ENCODE data around the gene CTNNBL1. TPM values are rescaled to one million over a fixed set of nuclear protein-coding genes. Genes with fewer than 3 reads are reported as not detected.

CTNNBL1 gene
- polyA plus RNA-seq, 1 of the 3 experiments (the other 2 are of a cell fraction): 29.5 TPM

- TF ChIP-seq REST (IDR thresholded peaks at IDR 0.05; ENCODE audit: low read depth, low read length) (no peak), CHD2 (IDR thresholded peaks at IDR 0.05; ENCODE audit: low read length, partially characterized antibody) (no peak)
Measured at GRCh38 chr20:37914367-37914671, 220.5 kb downstream of the CTNNBL1 start (continued).

GRCh38 chr20:37914672-37915433 is 221.0 kb downstream of the CTNNBL1 start:
- peak; percentile 82 for DNase-seq
- CTCF ChIA-PET: interaction anchor here (0.7 to 2.5 kb wide), 9 partner anchors 12 to 351 kb away, joined by 3 to 12 read pairs (median 4); partner anchors contain the start of gene VSTM2L
- H3K79me2 ChIP-seq (ENCODE audit: insufficient read depth): no peaks in the 10 kb centered on the region
- no peak for TF ChIP-seq RXRA (IDR thresholded peaks at IDR 0.05; ENCODE audit: borderline replicate concordance, low read depth)
- no peak; the same call in 1 of the 2 replicates for TF ChIP-seq GATA2 (CRISPR knock-in tag; IDR thresholded peaks at IDR 0.05)
- TF ChIP-seq TEAD4 (IDR thresholded peaks at IDR 0.05; ENCODE audit: borderline replicate concordance, insufficient read depth): no peak
- TF ChIP-seq FOSL2 (IDR thresholded peaks at IDR 0.05; ENCODE audit: borderline replicate concordance, low read depth): no peak
- TF ChIP-seq POLR2AphosphoS5 (IDR thresholded peaks at IDR 0.05; ENCODE audit: low read depth, low read length): no peak
- no peak; a peak in 1 of 4 replicates for TF ChIP-seq EP300 (IDR thresholded peaks at IDR 0.05; ENCODE audit: borderline replicate concordance in 1 of 2, low read depth in 1 of 2, low read length in 1 of 2)
- no peak for TF ChIP-seq YY1 (IDR thresholded peaks at IDR 0.05; ENCODE audit: low read depth)
- no peak for TF ChIP-seq GABPA (IDR thresholded peaks at IDR 0.05; ENCODE audit: low read depth)
- no peak for TF ChIP-seq NFIC (IDR thresholded peaks at IDR 0.05; ENCODE audit: borderline replicate concordance)
- no peak for TF ChIP-seq SMC3 (IDR thresholded peaks at IDR 0.05; ENCODE audit: low read depth, low read length)
- TF ChIP-seq, protein P1, sequence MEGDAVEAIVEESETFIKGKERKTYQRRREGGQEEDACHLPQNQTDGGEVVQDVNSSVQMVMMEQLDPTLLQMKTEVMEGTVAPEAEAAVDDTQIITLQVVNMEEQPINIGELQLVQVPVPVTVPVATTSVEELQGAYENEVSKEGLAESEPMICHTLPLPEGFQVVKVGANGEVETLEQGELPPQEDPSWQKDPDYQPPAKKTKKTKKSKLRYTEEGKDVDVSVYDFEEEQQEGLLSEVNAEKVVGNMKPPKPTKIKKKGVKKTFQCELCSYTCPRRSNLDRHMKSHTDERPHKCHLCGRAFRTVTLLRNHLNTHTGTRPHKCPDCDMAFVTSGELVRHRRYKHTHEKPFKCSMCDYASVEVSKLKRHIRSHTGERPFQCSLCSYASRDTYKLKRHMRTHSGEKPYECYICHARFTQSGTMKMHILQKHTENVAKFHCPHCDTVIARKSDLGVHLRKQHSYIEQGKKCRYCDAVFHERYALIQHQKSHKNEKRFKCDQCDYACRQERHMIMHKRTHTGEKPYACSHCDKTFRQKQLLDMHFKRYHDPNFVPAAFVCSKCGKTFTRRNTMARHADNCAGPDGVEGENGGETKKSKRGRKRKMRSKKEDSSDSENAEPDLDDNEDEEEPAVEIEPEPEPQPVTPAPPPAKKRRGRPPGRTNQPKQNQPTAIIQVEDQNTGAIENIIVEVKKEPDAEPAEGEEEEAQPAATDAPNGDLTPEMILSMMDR (IDR thresholded peaks at IDR 0.05): no peak
- TF ChIP-seq FOXJ3 (CRISPR knock-in tag; IDR thresholded peaks at IDR 0.05): no peak
- TF ChIP-seq MEF2A (IDR thresholded peaks at IDR 0.05; ENCODE audit: borderline replicate concordance, low read depth): no peak
- TF ChIP-seq FOXM1 (IDR thresholded peaks at IDR 0.05; ENCODE audit: low read depth): no peak
- TF ChIP-seq, protein P2, sequence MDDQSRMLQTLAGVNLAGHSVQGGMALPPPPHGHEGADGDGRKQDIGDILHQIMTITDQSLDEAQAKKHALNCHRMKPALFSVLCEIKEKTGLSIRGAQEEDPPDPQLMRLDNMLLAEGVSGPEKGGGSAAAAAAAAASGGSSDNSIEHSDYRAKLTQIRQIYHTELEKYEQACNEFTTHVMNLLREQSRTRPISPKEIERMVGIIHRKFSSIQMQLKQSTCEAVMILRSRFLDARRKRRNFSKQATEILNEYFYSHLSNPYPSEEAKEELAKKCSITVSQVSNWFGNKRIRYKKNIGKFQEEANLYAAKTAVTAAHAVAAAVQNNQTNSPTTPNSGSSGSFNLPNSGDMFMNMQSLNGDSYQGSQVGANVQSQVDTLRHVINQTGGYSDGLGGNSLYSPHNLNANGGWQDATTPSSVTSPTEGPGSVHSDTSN (IDR thresholded peaks at IDR 0.05): no peak
- no peak for TF ChIP-seq TCF12 (IDR thresholded peaks at IDR 0.05)
- TF ChIP-seq, protein P3, sequence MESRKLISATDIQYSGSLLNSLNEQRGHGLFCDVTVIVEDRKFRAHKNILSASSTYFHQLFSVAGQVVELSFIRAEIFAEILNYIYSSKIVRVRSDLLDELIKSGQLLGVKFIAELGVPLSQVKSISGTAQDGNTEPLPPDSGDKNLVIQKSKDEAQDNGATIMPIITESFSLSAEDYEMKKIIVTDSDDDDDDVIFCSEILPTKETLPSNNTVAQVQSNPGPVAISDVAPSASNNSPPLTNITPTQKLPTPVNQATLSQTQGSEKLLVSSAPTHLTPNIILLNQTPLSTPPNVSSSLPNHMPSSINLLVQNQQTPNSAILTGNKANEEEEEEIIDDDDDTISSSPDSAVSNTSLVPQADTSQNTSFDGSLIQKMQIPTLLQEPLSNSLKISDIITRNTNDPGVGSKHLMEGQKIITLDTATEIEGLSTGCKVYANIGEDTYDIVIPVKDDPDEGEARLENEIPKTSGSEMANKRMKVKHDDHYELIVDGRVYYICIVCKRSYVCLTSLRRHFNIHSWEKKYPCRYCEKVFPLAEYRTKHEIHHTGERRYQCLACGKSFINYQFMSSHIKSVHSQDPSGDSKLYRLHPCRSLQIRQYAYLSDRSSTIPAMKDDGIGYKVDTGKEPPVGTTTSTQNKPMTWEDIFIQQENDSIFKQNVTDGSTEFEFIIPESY (IDR thresholded peaks at IDR 0.05; ENCODE audit: borderline replicate concordance, low read depth): no peak
- TF ChIP-seq SIN3A (IDR thresholded peaks at IDR 0.05; ENCODE audit: borderline replicate concordance, low read depth, low read length): no peak
- H3F3A ChIP-seq (replicated peaks; ENCODE audit: insufficient read depth): no peaks in the 10 kb centered on the region
- H3K36me3 ChIP-seq (replicated peaks in 1 of 2; ENCODE audit: control insufficient read depth in 1 of 2, insufficient read depth in 2 of 2, low read length in 1 of 2): no peaks in the 10 kb centered on the region
- no peaks in the 10 kb centered on the region for H4K20me1 ChIP-seq (ENCODE audit: insufficient read depth)
- H3K9me3 ChIP-seq: no peaks in the 10 kb centered on the region
- peaks cover 8% of the 10 kb centered on the region; the same call in 1 of the 2 replicates for H3K27me3 ChIP-seq (ENCODE audit: insufficient read depth)
- WGBS (ENCODE audit: low lambda C conversion rate): 42% methylated on average over 29 of the region's 34 CpGs
- no peak overlapping the region for H3K4me3 ChIP-seq (ENCODE audit: low read depth in 2 of 2, low read length in 1 of 2)
- no peak overlapping the region for H3K4me2 ChIP-seq
- no peak overlapping the region for H2AFZ ChIP-seq (ENCODE audit: low read depth)
- POLR2A ChIA-PET: interaction anchor here (0.7 to 1.3 kb wide), 3 partner anchors 72 to 79 kb away, joined by 3 to 12 read pairs (median 4); no protein-coding TSS in a partner anchor
- peak overlapping the region in 1 of 2 experiments; percentile 8; a peak in 2 of 4 replicates for H3K27ac ChIP-seq (ENCODE audit: low read depth in 2 of 2, low read length in 1 of 2)
- peaks cover 14 to 43% of the 10 kb centered on the region in 2 experiments; a peak in 2 of 4 replicates for H3K4me1 ChIP-seq (ENCODE audit: control insufficient read depth in 1 of 2, insufficient read depth in 2 of 2, low read depth in 1 of 2, low read length in 1 of 2)
- H3K9ac ChIP-seq: no peak overlapping the region
- no peaks in the 10 kb centered on the region for H3K9me2 ChIP-seq

Measured in SK-N-SH (cell line).